Transverse colon (tissue), 4 donors: Measurements from ENCODE around the gene TUBB4A.

Experiments used
- CTCF ChIP-seq, 5 experiments: fragments of 200-600 bp in 3 of 5; fragments of 450-650 bp in 2 of 5; sonication (generic) in 3 of 5; IDR thresholded peaks; 1 replicate in 2 of 5; 2 replicates in 3 of 5; pipeline ENCODE4 v1.5.1; 2016 to 2017; ENCODE audit warnings: antibody characterized with exemption in 5 of 5, inconsistent platforms in 3 of 5, mild to moderate bottlenecking in 2 of 5, moderate library complexity in 1 of 5
- POLR2AphosphoS5 ChIP-seq, 3 donors: sonication (generic); formaldehyde crosslinking; IDR thresholded peaks; one replicate each; pipeline ENCODE4 v1.6.1; 2016; ENCODE audit warnings: antibody characterized with exemption in 3 of 3

- TF ChIP-seq CTCF (IDR thresholded peaks at IDR 0.05), result no peak
- peak; percentile 82 to 92 (median 86) for TF ChIP-seq POLR2AphosphoS5 (IDR thresholded peaks at IDR 0.05)
These were observed 28.5 kb upstream of the TUBB4A start, which contains the start of gene TNFSF9 for GRCh38 chr19:6530386-6531162.
